Activated CD8-positive, alpha-beta T cell treated with anti-CD3 and anti-CD28 coated beads for 36 hours (primary cell): Measurements from ENCODE around the gene JAML. TPM values are rescaled to one million over a fixed set of nuclear protein-coding genes. Genes with fewer than 3 reads are reported as not detected.

Experiments
- ATAC-seq: fragments of 200-7000 bp; cut with Tn5 transposase; one replicate; pipeline ENCODE4 v1.10.0; 2021; ENCODE audit warnings: mild to moderate bottlenecking, moderate library complexity
- CTCF ChIA-PET: fragments of 350-600 bp; sonication (Branson Sonifier 250); formaldehyde crosslinking; loops from one replicate; lab custom pipeline; 2021; ENCODE audit warnings: antibody characterized with exemption; lab: Charles Lee
- POLR2A ChIA-PET: fragments of 350-600 bp; sonication (Branson Sonifier 250); formaldehyde crosslinking; loops from one replicate; lab custom pipeline; 2021; ENCODE audit warnings: antibody characterized with exemption; lab: Charles Lee
- DNase-seq: peaks from one replicate; pipeline ENCODE4 v3.0.0-alpha.2; 2020
- H3K27ac Mint-ChIP-seq: one replicate; pipeline ENCODE4 v1.8.0; 2021; ENCODE audit warnings: mild to moderate bottlenecking, mixed read lengths
- H3K27me3 Mint-ChIP-seq: one replicate; pipeline ENCODE4 v1.8.0; 2021; ENCODE audit warnings: mixed read lengths
- H3K36me3 Mint-ChIP-seq: one replicate; pipeline ENCODE4 v1.8.0; 2021; ENCODE audit warnings: low read depth, mixed read lengths
- H3K4me1 Mint-ChIP-seq: one replicate; pipeline ENCODE4 v1.8.0; 2021; ENCODE audit warnings: low read depth, mixed read lengths
- H3K4me3 Mint-ChIP-seq: one replicate; pipeline ENCODE4 v1.8.0; 2021; ENCODE audit warnings: mild to moderate bottlenecking, moderate library complexity, mixed read lengths
- H3K9me3 Mint-ChIP-seq: one replicate; pipeline ENCODE4 v1.8.0; 2021; ENCODE audit warnings: mixed read lengths
- CTCF ChIP-seq: fragments of 200-600 bp; IDR thresholded peaks from one replicate; pipeline ENCODE4 v1.8.0; 2022; ENCODE audit warnings: antibody characterized with exemption, mild to moderate bottlenecking
- intact Hi-C: fragments of 100-400 bp; cut with micrococcal nuclease; formaldehyde crosslinking; loops from one replicate; pipeline ENCODE4 v1.10.0; 2022
- total RNA-seq, 2 experiments: library from RNA; stranded (reverse); gene quantifications; one replicate each; pipeline ENCODE4 v1.2.3, GENCODE V29; 2021

Gene JAML
- total RNA-seq, 2 experiments from 2014 or later: 236 to 251 TPM

GRCh38 chr11:118251858-118252652 lies 27.2 kb upstream of the JAML start, which contains the start of gene MPZL3:
Gene MPZL3 (minus strand): TSS chr11:118252365. CDS start chr11:118252294, 71 bp downstream.
- ATAC-seq (peak; percentile 72), DNase-seq (peak; percentile 92)
- ChIA-PET POLR2A (interaction anchor here (0.7 to 2.8 kb wide), 24 partner anchors 9 to 94 kb away, joined by 3 to 39 read pairs (median 4); partner anchors contain the start of genes CD3D, JAML and MPZL2), CTCF (interaction anchor here (0.7 to 4.0 kb wide), 16 partner anchors 9 to 352 kb away, joined by 3 to 24 read pairs (median 4); partner anchors contain the start of gene MPZL2)
- TF ChIP-seq CTCF: no peak
- Mint-ChIP-seq H3K9me3 (no peaks in the 10 kb centered on the region), H3K27me3 (no peaks in the 10 kb centered on the region), H3K27ac (peak within 1 kb of the TSS; percentile 99), H3K4me3 (peak within 1 kb of the TSS; percentile 93), H3K36me3 (peaks cover 38% of the 10 kb centered on the region), H3K4me1 (peaks cover 49% of the 10 kb centered on the region)
- intact Hi-C loops: loop anchor here (5.0 kb wide), 1 partner anchor 35 kb away; no protein-coding TSS in a partner anchor

GRCh38 chr11:118247041-118247440 lies 22.2 kb upstream of the JAML start:
- intact Hi-C loops: no loop called here
- no peak for TF ChIP-seq CTCF
- ChIA-PET CTCF (interaction anchor here (1.1 to 1.9 kb wide), 7 partner anchors 22 to 106 kb away, joined by 3 to 11 read pairs (median 4); partner anchors contain the start of gene JAML), POLR2A (interaction anchor here (0.6 to 9.4 kb wide), 9 partner anchors 11 to 96 kb away, joined by 3 to 364 read pairs (median 3); partner anchors contain the start of genes CD3D and JAML)
- Mint-ChIP-seq H3K27me3 (no peaks in the 10 kb centered on the region), H3K36me3 (peaks cover 33% of the 10 kb centered on the region), H3K27ac (peak overlapping the region; percentile 97), H3K4me1 (peaks cover 72% of the 10 kb centered on the region), H3K9me3 (no peaks in the 10 kb centered on the region), H3K4me3 (no peak overlapping the region)
- DNase-seq (no peak), ATAC-seq (peak; percentile 47)

- ATAC-seq: no peak
- H3K4me3 Mint-ChIP-seq: no peak overlapping the region
- intact Hi-C loops: no loop called here
- ChIA-PET CTCF (interaction anchor here (0.9 to 1.9 kb wide), 10 partner anchors 8 to 285 kb away, joined by 3 to 11 read pairs (median 3); partner anchors contain the start of gene JAML), POLR2A (interaction anchor here (0.7 to 9.4 kb wide), 6 partner anchors 13 to 245 kb away, joined by 3 to 364 read pairs (median 4); partner anchors contain the start of gene JAML)
- peaks cover 78% of the 10 kb centered on the region for H3K4me1 Mint-ChIP-seq
- no peaks in the 10 kb centered on the region for H3K27me3 Mint-ChIP-seq
- H3K9me3 Mint-ChIP-seq: no peaks in the 10 kb centered on the region
- DNase-seq: no peak
- TF ChIP-seq CTCF: no peak
- peaks cover 38% of the 10 kb centered on the region for H3K36me3 Mint-ChIP-seq
- peak overlapping the region; percentile 97 for H3K27ac Mint-ChIP-seq
These were observed 21.2 kb upstream of the JAML start for GRCh38 chr11:118245936-118246562.

DNA sequence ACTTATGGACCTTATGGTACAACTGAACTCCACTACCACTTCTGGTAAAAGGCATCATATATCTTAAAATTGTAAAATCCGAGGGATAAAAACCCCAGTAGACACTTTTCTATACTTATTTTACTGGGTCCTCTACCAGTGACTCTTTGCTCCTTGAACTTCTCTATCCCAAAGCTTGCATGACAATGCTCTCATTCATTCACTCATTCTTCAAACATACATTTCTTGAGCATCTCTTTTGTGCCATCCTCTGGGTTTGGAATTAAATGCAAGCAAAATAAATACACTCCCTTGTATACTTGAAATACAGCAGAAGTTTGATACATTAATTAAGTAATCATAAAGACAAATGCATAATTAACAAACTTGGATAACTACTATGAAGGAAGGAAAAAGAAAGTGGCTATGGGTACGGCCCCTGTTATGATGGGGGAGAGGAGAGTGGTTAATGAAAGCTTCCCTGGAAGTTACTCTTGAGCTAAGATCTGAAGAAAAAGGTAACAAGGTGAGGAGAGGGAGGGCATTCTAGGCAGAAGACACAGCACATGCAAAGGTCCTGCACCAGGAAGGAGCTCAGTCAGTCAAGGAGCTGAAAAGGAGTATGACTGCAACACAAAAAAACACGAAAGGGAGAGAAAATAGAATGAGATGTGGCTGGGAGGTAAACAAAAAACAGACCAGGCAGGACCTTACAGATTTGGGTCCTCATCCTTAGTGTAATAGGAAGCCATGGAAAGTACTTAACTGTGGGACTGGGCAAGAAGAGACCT lies 19.4 kb upstream of the JAML start:
- CTCF ChIA-PET: interaction anchor here (1.1 to 1.9 kb wide), 3 partner anchors 16 to 46 kb away, joined by 3 to 6 read pairs (median 3); no protein-coding TSS in a partner anchor
- Mint-ChIP-seq H3K4me1 (peaks cover 71% of the 10 kb centered on the region), H3K9me3 (no peaks in the 10 kb centered on the region), H3K36me3 (peaks cover 49% of the 10 kb centered on the region), H3K4me3 (no peak overlapping the region), H3K27me3 (no peaks in the 10 kb centered on the region), H3K27ac (peak overlapping the region; percentile 97)
- intact Hi-C loops: no loop called here
- DNase-seq (no peak), ATAC-seq (no peak)
- no peak for TF ChIP-seq CTCF
- POLR2A ChIA-PET: interaction anchor here (0.6 to 9.4 kb wide), 6 partner anchors 26 to 336 kb away, joined by 3 to 364 read pairs (median 4); partner anchors contain the start of gene JAML
